Fibroblast of lung (primary cell): ENCODE measurements around the gene SPRYD3. TPM values are rescaled to one million over a fixed set of nuclear protein-coding genes. Genes with fewer than 3 reads are reported as not detected.
A peak's percentile ranks its signal among the peaks of the same experiment; 100 is the strongest.

Experiments
- DNase-seq, 2 donors: peaks; one replicate each; pipeline versions ENCODE4 v3.0.0 to v3.0.0-alpha.2; 2010; ENCODE audit warnings: low read depth in 2 of 2
- H2AFZ ChIP-seq: 2 replicates; pipeline ENCODE4 v1.5.1; 2012; ENCODE audit warnings: low read length, control low read depth, inconsistent platforms
- H3K27ac ChIP-seq: 2 replicates; pipeline ENCODE4 v1.5.1; 2011; ENCODE audit warnings: low read length, control low read depth; ENCODE audit not compliant: insufficient read depth
- H3K27me3 ChIP-seq: 2 replicates; pipeline ENCODE4 v1.5.1; 2011; ENCODE audit warnings: mild to moderate bottlenecking, low read length; ENCODE audit not compliant: control insufficient read depth, insufficient read depth
- H3K36me3 ChIP-seq: 2 replicates; pipeline ENCODE4 v1.5.1; 2011; ENCODE audit warnings: low read length; ENCODE audit not compliant: control insufficient read depth, insufficient read depth
- H3K4me1 ChIP-seq: 2 replicates; pipeline ENCODE4 v1.5.1; 2011; ENCODE audit warnings: low read length; ENCODE audit not compliant: control insufficient read depth, insufficient read depth; ENCODE audit errors: extremely low read depth
- H3K4me2 ChIP-seq: 2 replicates; pipeline ENCODE4 v1.5.1; 2011; ENCODE audit warnings: low read length, control low read depth; ENCODE audit not compliant: insufficient read depth; ENCODE audit errors: extremely low read depth
- H3K4me3 ChIP-seq, 4 experiments: fragments of 200-600 bp in 1 of 4; sonication (generic) in 1 of 4; replicated peaks in 1 of 4; 2 replicates each; pipeline ENCODE4 v1.5.1; 2011 to 2016; ENCODE audit warnings: low read length in 4 of 4, low read depth in 3 of 4, mild to moderate bottlenecking in 3 of 4, control low read depth in 2 of 4, inconsistent platforms in 1 of 4, mixed read lengths in 1 of 4; ENCODE audit not compliant: insufficient read depth in 1 of 4; ENCODE audit errors: control extremely low read depth in 1 of 4
- H3K79me2 ChIP-seq: 2 replicates; pipeline ENCODE4 v1.5.1; 2012; ENCODE audit warnings: mild to moderate bottlenecking, low read length, inconsistent platforms; ENCODE audit not compliant: control insufficient read depth, insufficient read depth
- H3K9ac ChIP-seq: 2 replicates; pipeline ENCODE4 v1.5.1; 2011; ENCODE audit warnings: mild to moderate bottlenecking, low read length, control low read depth; ENCODE audit not compliant: insufficient read depth
- H3K9me3 ChIP-seq: 2 replicates; pipeline ENCODE4 v1.5.1; 2012; ENCODE audit warnings: low read depth, low read length; ENCODE audit not compliant: control insufficient read depth, insufficient read depth
- H4K20me1 ChIP-seq: 2 replicates; pipeline ENCODE4 v1.5.1; 2011; ENCODE audit warnings: low read length; ENCODE audit not compliant: control insufficient read depth, insufficient read depth; ENCODE audit errors: extremely low read depth
- EZH2 ChIP-seq: IDR thresholded peaks from 2 replicates; pipeline ENCODE4 v1.5.1; 2012; ENCODE audit warnings: low read length, control low read depth, mild to moderate bottlenecking; ENCODE audit errors: missing control alignments
- polyA plus RNA-seq, 2 donors: library from polyadenylated mRNA; depleted of rRNA in 1 of 2; stranded (reverse) in 1 of 2; unstranded in 1 of 2; fragments of >200 nt; gene quantifications; 2 replicates each; pipeline ENCODE4 v1.2.1, GENCODE V29; 2011 to 2012; ENCODE audit warnings: missing spikeins in 1 of 2
- total RNA-seq: library from RNA; depleted of rRNA; stranded (reverse); fragments of >200 nt; gene quantifications from 2 replicates; pipeline ENCODE4 v1.2.1, GENCODE V29; 2014
- TF ChIP-seq, protein P1 (sequence below), 2 donors: IDR thresholded peaks in 1 of 2; conservative IDR thresholded peaks in 1 of 2; 1 replicate in 1 of 2; 2 replicates in 1 of 2; pipeline ENCODE4 v1.5.1; 2011 to 2012; ENCODE audit warnings: low read length in 2 of 2, control low read depth in 1 of 2, inconsistent platforms in 1 of 2, low read depth in 1 of 2, mild to moderate bottlenecking in 1 of 2

SPRYD3 gene
- total and polyA plus RNA-seq, 2 donors (not counting 1 experiment from before 2014, with no cell fraction given): 18.2 to 23.3 TPM

DNA sequence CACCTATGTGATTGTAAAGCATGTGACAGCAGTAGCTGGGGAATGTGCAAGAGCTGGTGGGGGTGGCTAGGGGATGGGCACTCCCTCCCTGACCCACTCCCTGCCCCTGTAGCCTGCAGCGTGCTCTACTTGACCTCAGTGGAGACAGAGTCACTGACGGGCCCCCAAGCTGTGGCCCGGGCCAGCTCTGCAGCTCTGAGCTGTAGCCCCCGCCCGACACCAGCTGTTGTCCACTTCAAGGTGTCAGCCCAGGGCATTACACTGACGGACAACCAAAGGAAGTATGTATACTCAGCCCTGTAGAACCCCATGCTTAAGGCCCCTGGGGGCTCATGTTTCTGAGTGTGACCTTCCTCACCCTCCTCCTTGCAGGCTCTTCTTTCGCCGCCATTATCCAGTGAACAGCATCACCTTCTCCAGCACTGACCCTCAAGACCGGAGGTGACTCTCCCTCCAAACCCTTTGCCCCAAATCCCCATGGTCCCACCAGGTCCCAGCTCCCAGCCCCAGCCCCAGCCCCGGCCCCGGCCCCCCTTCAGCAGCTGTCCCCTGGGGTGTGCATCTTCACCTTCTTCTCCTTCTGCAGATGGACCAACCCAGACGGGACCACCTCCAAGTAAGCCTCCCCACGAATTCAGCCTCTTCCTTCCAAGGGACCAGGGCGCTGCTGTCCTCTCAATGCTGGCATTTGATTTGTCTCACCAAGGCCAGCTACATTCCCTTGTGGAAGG lies 16.0 kb downstream of the SPRYD3 start:
- Histone ChIP-seq H3K4me1 (peaks cover 61% of the 10 kb centered on the region), H3K4me2 (no peak overlapping the region), H3K79me2 (no peaks in the 10 kb centered on the region), H3K9ac (no peak overlapping the region), H4K20me1 (no peaks in the 10 kb centered on the region), H3K27me3 (no peaks in the 10 kb centered on the region), H3K4me3 (no peak overlapping the region), H3K27ac (peak overlapping the region; percentile 58), H3K9me3 (no peaks in the 10 kb centered on the region), H3K36me3 (peaks cover 41% of the 10 kb centered on the region), H2AFZ (no peak overlapping the region)
- TF ChIP-seq, protein P1, sequence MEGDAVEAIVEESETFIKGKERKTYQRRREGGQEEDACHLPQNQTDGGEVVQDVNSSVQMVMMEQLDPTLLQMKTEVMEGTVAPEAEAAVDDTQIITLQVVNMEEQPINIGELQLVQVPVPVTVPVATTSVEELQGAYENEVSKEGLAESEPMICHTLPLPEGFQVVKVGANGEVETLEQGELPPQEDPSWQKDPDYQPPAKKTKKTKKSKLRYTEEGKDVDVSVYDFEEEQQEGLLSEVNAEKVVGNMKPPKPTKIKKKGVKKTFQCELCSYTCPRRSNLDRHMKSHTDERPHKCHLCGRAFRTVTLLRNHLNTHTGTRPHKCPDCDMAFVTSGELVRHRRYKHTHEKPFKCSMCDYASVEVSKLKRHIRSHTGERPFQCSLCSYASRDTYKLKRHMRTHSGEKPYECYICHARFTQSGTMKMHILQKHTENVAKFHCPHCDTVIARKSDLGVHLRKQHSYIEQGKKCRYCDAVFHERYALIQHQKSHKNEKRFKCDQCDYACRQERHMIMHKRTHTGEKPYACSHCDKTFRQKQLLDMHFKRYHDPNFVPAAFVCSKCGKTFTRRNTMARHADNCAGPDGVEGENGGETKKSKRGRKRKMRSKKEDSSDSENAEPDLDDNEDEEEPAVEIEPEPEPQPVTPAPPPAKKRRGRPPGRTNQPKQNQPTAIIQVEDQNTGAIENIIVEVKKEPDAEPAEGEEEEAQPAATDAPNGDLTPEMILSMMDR (conservative IDR thresholded peaks at IDR 0.05 in 1 of 2, IDR thresholded peaks at IDR 0.05 in 1 of 2; ENCODE audit: low read depth in 1 of 2, low read length in 2 of 2): no peak
- no peak for TF ChIP-seq EZH2
- no peak for DNase-seq

DNA sequence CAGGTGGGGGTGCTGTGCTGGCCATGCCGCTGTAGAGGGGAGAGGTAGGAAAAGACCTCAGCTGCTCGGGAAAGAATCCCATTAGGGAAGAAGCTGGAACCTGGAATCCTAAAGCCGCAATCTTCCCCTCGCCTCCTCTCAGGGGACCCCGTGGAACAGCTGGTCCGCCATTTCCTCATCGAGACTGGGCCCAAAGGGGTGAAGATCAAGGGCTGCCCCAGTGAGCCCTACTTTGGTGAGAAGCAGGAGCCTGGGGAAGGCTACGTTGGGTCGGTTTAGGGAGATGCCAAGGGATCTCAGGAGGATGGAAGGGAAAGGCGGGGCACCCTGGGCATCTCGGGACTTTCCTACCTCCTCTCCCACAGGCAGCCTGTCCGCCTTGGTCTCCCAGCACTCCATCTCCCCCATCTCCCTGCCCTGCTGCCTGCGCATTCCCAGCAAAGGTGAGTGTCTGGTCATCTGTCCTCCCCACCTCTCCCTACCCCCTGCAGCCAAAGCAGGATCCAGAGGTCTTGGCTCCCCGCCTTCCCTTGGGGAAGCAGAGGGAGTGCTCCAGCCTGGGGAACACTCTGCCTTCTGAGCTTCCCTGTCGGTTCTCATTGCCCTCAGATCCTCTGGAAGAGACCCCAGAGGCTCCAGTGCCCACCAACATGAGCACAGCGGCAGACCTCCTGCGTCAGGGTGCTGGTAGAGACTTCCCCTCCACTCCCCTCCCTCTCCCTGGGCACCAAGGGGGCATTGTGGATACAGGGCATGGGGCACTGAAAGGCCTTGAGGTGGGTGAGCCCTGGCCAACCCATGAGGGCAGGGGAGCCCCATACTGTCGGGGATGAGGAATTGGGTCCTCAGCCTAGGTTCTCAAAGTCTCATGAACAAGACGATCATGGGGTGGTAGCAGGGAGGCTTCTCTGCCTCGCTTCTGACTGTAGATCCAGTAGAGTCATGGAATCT lies 16.9 kb downstream of the SPRYD3 start:
- H3K4me3 ChIP-seq: no peak overlapping the region
- no peaks in the 10 kb centered on the region for H3K9me3 ChIP-seq
- H3K79me2 ChIP-seq: no peaks in the 10 kb centered on the region
- no peak overlapping the region for H2AFZ ChIP-seq
- no peaks in the 10 kb centered on the region for H3K27me3 ChIP-seq
- TF ChIP-seq, protein P1 (conservative IDR thresholded peaks at IDR 0.05 in 1 of 2, IDR thresholded peaks at IDR 0.05 in 1 of 2; ENCODE audit: low read depth in 1 of 2, low read length in 2 of 2): no peak
- no peak for TF ChIP-seq EZH2
- DNase-seq: no peak
- no peak overlapping the region for H3K4me2 ChIP-seq
- H3K9ac ChIP-seq: no peak overlapping the region
- no peaks in the 10 kb centered on the region for H4K20me1 ChIP-seq
- H3K4me1 ChIP-seq: peaks cover 56% of the 10 kb centered on the region
- H3K36me3 ChIP-seq: peaks cover 49% of the 10 kb centered on the region
- H3K27ac ChIP-seq: peak overlapping the region; percentile 24

GRCh38 chr12:53061404-53062010 lies 17.7 kb downstream of the SPRYD3 start:
- H2AFZ ChIP-seq: no peak overlapping the region
- no peak overlapping the region for H3K9ac ChIP-seq
- no peaks in the 10 kb centered on the region for H3K27me3 ChIP-seq
- H3K79me2 ChIP-seq: no peaks in the 10 kb centered on the region
- no peak overlapping the region for H3K27ac ChIP-seq
- peaks cover 52% of the 10 kb centered on the region for H3K36me3 ChIP-seq
- peaks cover 51% of the 10 kb centered on the region for H3K4me1 ChIP-seq
- no peak for TF ChIP-seq EZH2
- TF ChIP-seq, protein P1 (conservative IDR thresholded peaks at IDR 0.05 in 1 of 2, IDR thresholded peaks at IDR 0.05 in 1 of 2; ENCODE audit: low read depth in 1 of 2, low read length in 2 of 2): no peak
- DNase-seq: no peak
- H3K4me2 ChIP-seq: no peak overlapping the region
- no peaks in the 10 kb centered on the region for H4K20me1 ChIP-seq
- H3K9me3 ChIP-seq: no peaks in the 10 kb centered on the region
- no peak overlapping the region for H3K4me3 ChIP-seq
